HepG2 (cell line): ENCODE data around the gene DNAJC4. TPM values are rescaled to one million over a fixed set of nuclear protein-coding genes. Genes with fewer than 3 reads are reported as not detected.
A peak's percentile ranks its signal among the peaks of the same experiment; 100 is the strongest.

Experiments
- AHR ChIP-seq: IDR thresholded peaks from 2 replicates; pipeline ENCODE4 v1.6.1; 2018; ENCODE audit warnings: missing genetic modification reagents, missing compliant biosample characterization
- CBX1 ChIP-seq: IDR thresholded peaks from one replicate; pipeline ENCODE4 v1.6.1; 2016; ENCODE audit warnings: antibody characterized with exemption, low read depth
- CREB3 ChIP-seq: sonication (generic); formaldehyde crosslinking; IDR thresholded peaks from 2 replicates; pipeline ENCODE4 v1.5.0; 2020; ENCODE audit warnings: missing genetic modification reagents
- FOXM1 ChIP-seq: sonication (generic); formaldehyde crosslinking; IDR thresholded peaks from 2 replicates; pipeline ENCODE4 v1.5.0; 2020; ENCODE audit warnings: missing genetic modification reagents
- HMGXB4 ChIP-seq, 2 experiments: sonication (generic) in 1 of 2; formaldehyde crosslinking in 1 of 2; IDR thresholded peaks; 2 replicates each; pipeline versions ENCODE4 v1.4.0 to v1.6.1; 2018 to 2020; ENCODE audit warnings: missing genetic modification reagents in 2 of 2, borderline replicate concordance in 1 of 2, low read depth in 1 of 2, mild to moderate bottlenecking in 1 of 2, missing biosample characterization in 1 of 2
- HOXA7 ChIP-seq: sonication (generic); formaldehyde crosslinking; IDR thresholded peaks from 2 replicates; pipeline ENCODE4 v1.8.1; 2022; ENCODE audit warnings: mild to moderate bottlenecking, missing genetic modification reagents, moderate library complexity
- HOXA9 ChIP-seq: sonication (generic); formaldehyde crosslinking; IDR thresholded peaks from 2 replicates; pipeline ENCODE4 v1.8.1; 2022; ENCODE audit warnings: missing genetic modification reagents, mild to moderate bottlenecking, moderate library complexity, borderline replicate concordance
- KDM5A ChIP-seq: fragments of 200-600 bp; sonication (generic); IDR thresholded peaks from 2 replicates; pipeline ENCODE4 v1.7.0; 2018; ENCODE audit warnings: antibody characterized with exemption, mild to moderate bottlenecking, low read length, borderline replicate concordance
- MAFF ChIP-seq: IDR thresholded peaks from 2 replicates; pipeline ENCODE4 v1.6.1; 2011; ENCODE audit warnings: low read depth, low read length, improper control_type of control experiment
- MAX ChIP-seq: IDR thresholded peaks from 2 replicates; pipeline ENCODE4 v1.6.1; 2012; ENCODE audit warnings: inconsistent platforms
- PCBP2 ChIP-seq: fragments of 200-400 bp; formaldehyde crosslinking; optimal IDR thresholded peaks from 2 replicates; pipeline ENCODE3; 2018; ENCODE audit warnings: low read length, low read depth; ENCODE audit not compliant: poor library complexity, severe bottlenecking
- RAD51 ChIP-seq: fragments of 450-650 bp; IDR thresholded peaks from 2 replicates; pipeline ENCODE4 v1.6.1; 2016; ENCODE audit warnings: borderline replicate concordance
- RARA ChIP-seq: IDR thresholded peaks from 2 replicates; pipeline ENCODE4 v1.6.1; 2016; ENCODE audit warnings: missing genetic modification reagents, missing compliant biosample characterization
- SALL2 ChIP-seq: sonication (generic); formaldehyde crosslinking; IDR thresholded peaks from 2 replicates; pipeline ENCODE4 v1.8.1; 2023; ENCODE audit warnings: mild to moderate bottlenecking, missing genetic modification reagents, inconsistent platforms
- XRCC5 ChIP-seq: fragments of 200-400 bp; formaldehyde crosslinking; optimal IDR thresholded peaks from 2 replicates; pipeline ENCODE3; 2017; ENCODE audit warnings: mild to moderate bottlenecking, low read length
- ZNF205 ChIP-seq: IDR thresholded peaks from 2 replicates; pipeline ENCODE4 v1.6.1; 2018; ENCODE audit warnings: missing biosample characterization, missing genetic modification reagents
- ZNF549 ChIP-seq: sonication (generic); formaldehyde crosslinking; IDR thresholded peaks from 2 replicates; pipeline ENCODE4 v1.5.0; 2020; ENCODE audit warnings: missing genetic modification reagents
- ZNF577 ChIP-seq: sonication (generic); formaldehyde crosslinking; IDR thresholded peaks from 2 replicates; pipeline ENCODE4 v1.4.0; 2020; ENCODE audit warnings: mild to moderate bottlenecking, low read depth, missing genetic modification reagents, borderline replicate concordance
- ZNF605 ChIP-seq: sonication (generic); formaldehyde crosslinking; IDR thresholded peaks from 2 replicates; pipeline ENCODE4 v1.8.0; 2022; ENCODE audit warnings: mild to moderate bottlenecking, missing genetic modification reagents
- ZNF619 ChIP-seq: sonication (generic); formaldehyde crosslinking; IDR thresholded peaks from 2 replicates; pipeline ENCODE4 v1.4.0; 2020; ENCODE audit warnings: mild to moderate bottlenecking, missing genetic modification reagents
- ZNF746 ChIP-seq: sonication (generic); formaldehyde crosslinking; IDR thresholded peaks from 2 replicates; pipeline ENCODE4 v1.8.0; 2022; ENCODE audit warnings: mild to moderate bottlenecking, missing genetic modification reagents
- ZNF781 ChIP-seq: sonication (generic); formaldehyde crosslinking; IDR thresholded peaks from 2 replicates; pipeline ENCODE4 v1.5.1; 2020; ENCODE audit warnings: borderline replicate concordance, mild to moderate bottlenecking, missing genetic modification reagents; ENCODE audit errors: not compliant biosample characterization
- ZNF83 ChIP-seq: sonication (generic); formaldehyde crosslinking; IDR thresholded peaks from 2 replicates; pipeline ENCODE4 v1.4.0; 2020; ENCODE audit warnings: missing genetic modification reagents, mild to moderate bottlenecking, borderline replicate concordance
- polyA plus RNA-seq, 8 experiments: library from polyadenylated mRNA; depleted of rRNA in 3 of 8; stranded (reverse) in 7 of 8; unstranded in 1 of 8; fragments of >200 nt; fragmentation: Illumina TruSeq in 4 of 8; extraction: Trizol in 4 of 8; gene quantifications; 2 replicates each; pipeline versions ENCODE4 v1.2.1 to v1.2.3, GENCODE V29; 2011 to 2016; ENCODE audit warnings: low read depth in 4 of 8, missing spikeins in 1 of 8, mixed read lengths in 1 of 8; ENCODE audit not compliant: insufficient read depth in 1 of 8
- total RNA-seq, 5 experiments: library from RNA; depleted of rRNA; stranded (reverse); fragments of >200 nt; fragmentation: Illumina TruSeq; extraction: Trizol; gene quantifications; 2 replicates each; pipeline ENCODE4 v1.2.3, GENCODE V29; 2016; ENCODE audit warnings: low read depth in 1 of 5
- TF ChIP-seq, protein P1 (sequence below), 2 experiments: sonication (generic) in 1 of 2; formaldehyde crosslinking in 1 of 2; IDR thresholded peaks; 2 replicates each; pipeline versions ENCODE4 v1.5.1 to v1.6.1; 2011 to 2020; ENCODE audit warnings: borderline replicate concordance in 1 of 2, low read depth in 1 of 2, low read length in 1 of 2, mild to moderate bottlenecking in 1 of 2, missing genetic modification reagents in 1 of 2, moderate library complexity in 1 of 2

DNAJC4 gene
- total and polyA plus RNA-seq, 2 of the 13 experiments (the other 11 are each of a cell fraction or from before 2014, with no cell fraction given), result 10.3 to 60.8 TPM

DNA sequence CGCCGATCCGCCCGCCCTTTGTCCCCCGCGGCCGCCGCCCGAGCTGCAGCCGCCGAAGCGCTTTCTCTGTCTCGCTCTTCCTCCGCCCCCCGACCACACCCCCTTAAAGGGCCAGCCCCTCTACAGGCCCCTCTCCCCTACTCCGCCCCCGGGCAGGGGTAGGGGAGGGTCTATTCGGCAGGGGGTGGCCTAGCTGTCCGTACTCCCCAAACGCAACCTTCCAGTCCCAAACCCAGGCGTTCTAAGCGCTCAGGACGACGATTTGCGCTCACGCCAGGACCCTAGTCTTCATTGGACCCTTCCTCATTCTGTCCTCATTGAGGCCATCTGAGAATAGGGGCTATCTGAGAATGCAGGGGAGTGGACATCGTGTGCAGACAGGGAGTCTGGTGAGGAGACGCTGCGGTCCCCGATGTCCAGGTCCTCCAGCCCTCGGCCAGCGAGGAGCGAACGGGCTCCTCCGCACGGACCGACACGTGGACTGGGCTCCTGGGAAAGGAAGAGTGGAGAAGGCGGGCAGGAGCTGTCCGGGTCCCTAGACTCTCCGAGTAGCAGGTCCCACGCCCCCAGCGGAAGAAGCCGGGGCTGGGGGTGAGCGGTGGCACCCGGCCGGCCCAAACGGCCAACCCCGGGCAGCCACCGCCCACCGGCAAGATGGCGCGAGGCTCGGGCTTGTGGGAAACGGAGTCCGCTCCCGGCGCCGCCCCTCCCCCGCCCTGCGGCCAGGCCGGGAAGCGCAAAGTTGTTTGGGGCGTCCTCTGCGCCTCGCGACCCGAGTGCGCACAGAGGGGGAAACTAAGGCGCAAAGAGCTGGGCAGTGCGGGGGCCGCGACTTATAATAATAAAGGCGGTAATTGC is 16.8 kb downstream of the DNAJC4 start, which contains the start of gene PPP1R14B (continued):
- TF ChIP-seq ZNF83 (CRISPR knock-in tag) (no peak; the same call in 1 of the 2 replicates), XRCC5 (peak; percentile 15), ZNF605 (CRISPR knock-in tag) (no peak; the same call in 1 of the 2 replicates), ZNF781 (peak; percentile 26), SALL2 (CRISPR knock-in tag) (0 out of 2 replicates have a peak, but pooled peaks have one; percentile 15), HOXA9 (peak; percentile 48; the same call in 1 of the 2 replicates), ZNF746 (CRISPR knock-in tag) (peak; percentile 53; the same call in 1 of the 2 replicates), RAD51 (no peak), ZNF205 (CRISPR knock-in tag) (no peak), ZNF549 (CRISPR knock-in tag) (no peak), CBX1 (peak; percentile 48), KDM5A (peak; percentile 41; the same call in 1 of the 2 replicates), ZNF577 (no peak), AHR (CRISPR knock-in tag) (peak; percentile 44; the same call in 1 of the 2 replicates), PCBP2 (no peak), ZNF619 (0 out of 2 replicates have a peak, but pooled peaks have one; percentile 59), HOXA7 (CRISPR knock-in tag) (no peak), HMGXB4 (CRISPR knock-in tag; IDR thresholded peaks at IDR 0.05; ENCODE audit: borderline replicate concordance in 1 of 2, low read depth in 1 of 2) (peak; percentile 24 to 44; a peak in 2 of 4 replicates), MAFF (no peak), RARA (CRISPR knock-in tag) (no peak), CREB3 (CRISPR knock-in tag) (no peak), MAX (peak; percentile 80), FOXM1 (CRISPR knock-in tag) (no peak)
- TF ChIP-seq, protein P1, sequence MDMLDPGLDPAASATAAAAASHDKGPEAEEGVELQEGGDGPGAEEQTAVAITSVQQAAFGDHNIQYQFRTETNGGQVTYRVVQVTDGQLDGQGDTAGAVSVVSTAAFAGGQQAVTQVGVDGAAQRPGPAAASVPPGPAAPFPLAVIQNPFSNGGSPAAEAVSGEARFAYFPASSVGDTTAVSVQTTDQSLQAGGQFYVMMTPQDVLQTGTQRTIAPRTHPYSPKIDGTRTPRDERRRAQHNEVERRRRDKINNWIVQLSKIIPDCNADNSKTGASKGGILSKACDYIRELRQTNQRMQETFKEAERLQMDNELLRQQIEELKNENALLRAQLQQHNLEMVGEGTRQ (IDR thresholded peaks at IDR 0.05; ENCODE audit: low read depth, low read length), result no peak
- TF ChIP-seq, protein P1 (CRISPR knock-in tag; IDR thresholded peaks at IDR 0.05; ENCODE audit: borderline replicate concordance), result 0 out of 2 replicates have a peak, but pooled peaks have one; percentile 30
